HG03025 (cell line): Measurements from ENCODE around the gene STAT2.
A peak's percentile ranks its signal among the peaks of the same experiment; 100 is the strongest.
"Not testable (repeated sequence)": the region's sequence is repeated elsewhere in the genome, so short reads cannot be mapped to it uniquely, and the experiment has no call there.

Experiments
- ATAC-seq: cut with Tn5 transposase; IDR thresholded peaks from one replicate; pipeline ENCODE4 v1.9.1; 2021; ENCODE audit warnings: mild to moderate bottlenecking, moderate library complexity; ENCODE audit not compliant: unreplicated experiment, low FRiP score

The STAT2 gene

GRCh38 chr12:56359851-56360767 lies at the start of gene STAT2:
STAT2 (minus strand) TSS chr12:56360107; CDS start chr12:56356571, 3,536 bp downstream.
- ATAC-seq, result peak; percentile 94

- ATAC-seq, result no peak
Observed at GRCh38 chr12:56408799-56409417, 49.0 kb upstream of the STAT2 start.

GRCh38 chr12:56404227-56404626 lies 44.3 kb upstream of the STAT2 start:
- not testable (repeated sequence) for ATAC-seq

- ATAC-seq, result not testable (repeated sequence)
Observed at GRCh38 chr12:56401612-56402011, 41.7 kb upstream of the STAT2 start.

GRCh38 chr12:56401125-56401524 lies 41.2 kb upstream of the STAT2 start:
- ATAC-seq, result not testable (repeated sequence)

- ATAC-seq, result not testable (repeated sequence)
Observed at GRCh38 chr12:56399466-56399865, 39.6 kb upstream of the STAT2 start.

GRCh38 chr12:56398324-56398723 lies 38.4 kb upstream of the STAT2 start:
- ATAC-seq, result no peak

- no peak for ATAC-seq
Observed at GRCh38 chr12:56392331-56392730, 32.4 kb upstream of the STAT2 start.

- ATAC-seq, result no peak
Observed at GRCh38 chr12:56391721-56392120, 31.8 kb upstream of the STAT2 start.

GRCh38 chr12:56389412-56389811 lies 29.5 kb upstream of the STAT2 start:
- no peak for ATAC-seq

GRCh38 chr12:56387152-56387736 lies 27.3 kb upstream of the STAT2 start:
- no peak for ATAC-seq

GRCh38 chr12:56385873-56386272 lies 26.0 kb upstream of the STAT2 start:
- no peak for ATAC-seq

- ATAC-seq, result no peak
Observed at GRCh38 chr12:56382611-56383010, 22.7 kb upstream of the STAT2 start.

GRCh38 chr12:56377989-56378316 lies 18.0 kb upstream of the STAT2 start:
- no peak for ATAC-seq

- no peak for ATAC-seq
Observed at GRCh38 chr12:56377310-56377988, 17.5 kb upstream of the STAT2 start.

- ATAC-seq, result no peak
Observed at GRCh38 chr12:56375598-56376434, 15.9 kb upstream of the STAT2 start.

- no peak for ATAC-seq
Observed at GRCh38 chr12:56374726-56375597, 15.1 kb upstream of the STAT2 start.

GRCh38 chr12:56373515-56373914 lies 13.6 kb upstream of the STAT2 start:
- no peak for ATAC-seq

GRCh38 chr12:56366948-56367347 lies 7.0 kb upstream of the STAT2 start:
- no peak for ATAC-seq
